ENCODE results near the gene NCR2.

- TF ChIP-seq CTCF (conservative IDR thresholded peaks at IDR 0.05) (no peak), ZFX (IDR thresholded peaks at IDR 0.05) (no peak)
Observed at GRCh38 chr6:41352396-41352795, 17.0 kb downstream of the NCR2 start.

Measured in C4-2B (cell line).